H1 (cell line): ENCODE measurements around the gene ERP44. TPM values are rescaled to one million over a fixed set of nuclear protein-coding genes. Genes with fewer than 3 reads are reported as not detected.

Source experiments
- CTCF ChIA-PET: fragments of 300-600 bp; sonication (Branson Sonifier 250); formaldehyde crosslinking; loops from one replicate; lab custom pipeline; 2021; ENCODE audit not compliant: partially characterized antibody; lab: Charles Lee
- POLR2A ChIA-PET: fragments of 300-600 bp; sonication (Branson Sonifier 250); formaldehyde crosslinking; loops from one replicate; lab custom pipeline; 2021; ENCODE audit warnings: inconsistent platforms; ENCODE audit not compliant: partially characterized antibody; lab: Charles Lee
- DNase-seq, 2 experiments: peaks; one replicate each; pipeline versions ENCODE4 v3.0.0 to v3.0.0-alpha.2; 2010 to 2022; ENCODE audit warnings: low spot score in 2 of 2, low read depth in 1 of 2, mixed read lengths in 1 of 2
- FAIRE-seq: peaks from 2 replicates; lab custom pipeline; 2011; peaks lifted over from hg19 to GRCh38; lab: Jason Lieb, UNC
- H2AFZ ChIP-seq: 2 replicates; pipeline ENCODE4 v1.8.1; 2012; ENCODE audit warnings: low read length, inconsistent platforms
- H2AK5ac ChIP-seq: 2 replicates; pipeline ENCODE4 v1.6.1; 2013; ENCODE audit warnings: low read depth, low read length
- H2BK120ac ChIP-seq: replicated peaks from 2 replicates; pipeline ENCODE3; 2013; ENCODE audit warnings: low read depth, low read length, inconsistent platforms
- H2BK12ac ChIP-seq: 2 replicates; pipeline ENCODE4 v1.6.1; 2013; ENCODE audit warnings: low read depth, low read length
- H2BK15ac ChIP-seq: 2 replicates; pipeline ENCODE4 v1.6.1; 2013; ENCODE audit warnings: low read length
- H2BK20ac ChIP-seq: 2 replicates; pipeline ENCODE4 v1.6.1; 2013; ENCODE audit warnings: low read length
- H2BK5ac ChIP-seq: 2 replicates; pipeline ENCODE4 v1.6.1; 2013; ENCODE audit warnings: low read depth, low read length
- H3K14ac ChIP-seq: 2 replicates; pipeline ENCODE4 v1.6.1; 2013; ENCODE audit warnings: inconsistent platforms; ENCODE audit not compliant: insufficient read length
- H3K18ac ChIP-seq: 2 replicates; pipeline ENCODE4 v1.6.1; 2013; ENCODE audit warnings: low read length; ENCODE audit errors: extremely low read depth
- H3K23ac ChIP-seq: 2 replicates; pipeline ENCODE4 v1.6.1; 2013; ENCODE audit warnings: inconsistent platforms; ENCODE audit not compliant: insufficient read length
- H3K23me2 ChIP-seq: 2 replicates; pipeline ENCODE4 v1.6.1; 2013; ENCODE audit warnings: low read depth, low read length
- H3K27ac ChIP-seq: 2 replicates; pipeline ENCODE4 v1.6.1; 2011; ENCODE audit warnings: low read depth, low read length, inconsistent platforms
- H3K27me3 ChIP-seq, 4 experiments: replicated peaks in 1 of 4; 1 replicate in 1 of 4; 2 replicates in 3 of 4; pipeline versions ENCODE4 v1.6.1 to v1.8.1; 2011 to 2013; ENCODE audit warnings: low read length in 3 of 4, mild to moderate bottlenecking in 3 of 4, inconsistent platforms in 2 of 4, mixed read lengths in 2 of 4, moderate library complexity in 1 of 4; ENCODE audit not compliant: control insufficient read depth in 3 of 4, insufficient read depth in 3 of 4; ENCODE audit errors: extremely low read depth in 1 of 4
- H3K36me3 ChIP-seq, 4 experiments: 2 replicates each; pipeline versions ENCODE4 v1.6.1 to v1.8.1; 2011 to 2013; ENCODE audit warnings: mild to moderate bottlenecking in 4 of 4, low read length in 3 of 4, moderate library complexity in 2 of 4, control low read depth in 1 of 4, inconsistent platforms in 1 of 4; ENCODE audit not compliant: insufficient read depth in 4 of 4, control insufficient read depth in 2 of 4
- H3K4ac ChIP-seq: replicated peaks from 2 replicates; pipeline ENCODE3; 2013; ENCODE audit warnings: low read length, low read depth, mixed read lengths, inconsistent platforms; ENCODE audit not compliant: insufficient read length
- H3K4me1 ChIP-seq, 4 experiments: replicated peaks in 1 of 4; 1 replicate in 1 of 4; 2 replicates in 3 of 4; pipeline versions ENCODE4 v1.6.1 to v1.8.1; 2011 to 2013; ENCODE audit warnings: low read length in 3 of 4, inconsistent platforms in 2 of 4, mixed read lengths in 1 of 4; ENCODE audit not compliant: insufficient read depth in 4 of 4, control insufficient read depth in 3 of 4
- H3K4me2 ChIP-seq, 2 experiments: 2 replicates each; pipeline versions ENCODE4 v1.6.1 to v1.8.1; 2011 to 2013; ENCODE audit warnings: low read depth in 2 of 2, low read length in 2 of 2, control low read depth in 1 of 2, inconsistent platforms in 1 of 2, mild to moderate bottlenecking in 1 of 2; ENCODE audit not compliant: insufficient read depth in 1 of 2
- H3K4me3 ChIP-seq, 4 experiments: fragments of 200-600, 300-600 bp in 1 of 4; sonication (generic), shearing (Covaris generic), sonication (Bioruptor Twin) in 1 of 4; 2 replicates each; pipeline versions ENCODE4 v1.5.1 to v1.8.1; 2011 to 2016; ENCODE audit warnings: low read length in 4 of 4, low read depth in 3 of 4, control low read depth in 2 of 4, inconsistent platforms in 2 of 4, mild to moderate bottlenecking in 2 of 4, mixed read lengths in 1 of 4, moderate library complexity in 1 of 4; ENCODE audit not compliant: insufficient read depth in 2 of 4; ENCODE audit errors: extremely low read depth in 1 of 4
- H3K56ac ChIP-seq: replicated peaks from 2 replicates; pipeline ENCODE3; 2013; ENCODE audit warnings: low read depth, mild to moderate bottlenecking, mixed read lengths, low read length, inconsistent platforms; ENCODE audit not compliant: insufficient read length
- H3K79me1 ChIP-seq: 2 replicates; pipeline ENCODE4 v1.6.1; 2013; ENCODE audit warnings: low read depth, low read length, control low read depth
- H3K79me2 ChIP-seq, 2 experiments: 2 replicates each; pipeline versions ENCODE4 v1.6.1 to v1.8.1; 2012 to 2013; ENCODE audit warnings: low read length in 2 of 2, mild to moderate bottlenecking in 2 of 2, inconsistent platforms in 1 of 2; ENCODE audit not compliant: insufficient read depth in 2 of 2, control insufficient read depth in 1 of 2
- H3K9ac ChIP-seq, 4 experiments: replicated peaks in 1 of 4; 1 replicate in 1 of 4; 2 replicates in 3 of 4; pipeline versions ENCODE4 v1.6.1 to v1.8.1; 2011 to 2013; ENCODE audit warnings: low read depth in 3 of 4, low read length in 3 of 4, control low read depth in 2 of 4, mild to moderate bottlenecking in 2 of 4, moderate library complexity in 2 of 4, inconsistent platforms in 1 of 4; ENCODE audit errors: extremely low read depth in 1 of 4
- H3K9me3 ChIP-seq, 2 experiments: 2 replicates each; pipeline versions ENCODE4 v1.6.1 to v1.8.1; 2012 to 2013; ENCODE audit warnings: mild to moderate bottlenecking in 2 of 2, moderate library complexity in 2 of 2, control low read depth in 1 of 2, inconsistent platforms in 1 of 2, low read depth in 1 of 2, low read length in 1 of 2, mixed read lengths in 1 of 2; ENCODE audit not compliant: insufficient read depth in 2 of 2
- H4K20me1 ChIP-seq, 2 experiments: replicated peaks in 1 of 2; 2 replicates each; pipeline versions ENCODE3 to v1.8.1; 2011 to 2013; ENCODE audit warnings: inconsistent platforms in 2 of 2, low read length in 2 of 2, mild to moderate bottlenecking in 1 of 2; ENCODE audit not compliant: insufficient read depth in 2 of 2, control insufficient read depth in 1 of 2
- H4K5ac ChIP-seq: 2 replicates; pipeline ENCODE4 v1.6.1; 2013; ENCODE audit warnings: low read length, low read depth, mixed read lengths, inconsistent platforms; ENCODE audit not compliant: insufficient read length
- H4K8ac ChIP-seq: 2 replicates; pipeline ENCODE4 v1.8.0; 2013; ENCODE audit warnings: mild to moderate bottlenecking, moderate library complexity, low read length, inconsistent platforms; ENCODE audit not compliant: insufficient read depth; ENCODE audit errors: extremely low read depth
- H4K91ac ChIP-seq: replicated peaks from 2 replicates; pipeline ENCODE3; 2013; ENCODE audit warnings: low read length, mixed read lengths, inconsistent platforms; ENCODE audit not compliant: insufficient read length
- CTBP2 ChIP-seq: IDR thresholded peaks from 2 replicates; pipeline ENCODE4 v1.7.0; 2011; ENCODE audit warnings: borderline replicate concordance, mild to moderate bottlenecking, moderate library complexity, mixed read lengths, low read length; ENCODE audit not compliant: insufficient read depth, insufficient read length
- EGR1 ChIP-seq: IDR thresholded peaks from 2 replicates; pipeline ENCODE4 v1.6.1; 2011; ENCODE audit warnings: low read depth, low read length, borderline replicate concordance
- HDAC6 ChIP-seq: IDR thresholded peaks from one replicate; pipeline ENCODE4 v1.7.1; 2012; ENCODE audit warnings: low read depth, mild to moderate bottlenecking, inconsistent platforms, low read length, moderate library complexity
- MAFK ChIP-seq: IDR thresholded peaks from 2 replicates; pipeline ENCODE4 v1.6.1; 2012; ENCODE audit warnings: low read depth, mild to moderate bottlenecking, improper control_type of control experiment, low read length
- PHF8 ChIP-seq: fragments of 200-600 bp; sonication (generic); conservative IDR thresholded peaks from 2 replicates; pipeline ENCODE4 v1.7.1; 2012; ENCODE audit warnings: low read depth, mild to moderate bottlenecking, inconsistent platforms, low read length, moderate library complexity
- POLR2A ChIP-seq, 2 experiments: IDR thresholded peaks; 1 replicate in 1 of 2; 2 replicates in 1 of 2; pipeline ENCODE4 v1.6.1; 2011; ENCODE audit warnings: low read depth in 2 of 2, low read length in 2 of 2, mild to moderate bottlenecking in 2 of 2; ENCODE audit errors: control extremely low read depth in 1 of 2
- RFX5 ChIP-seq: IDR thresholded peaks from 2 replicates; pipeline ENCODE4 v1.6.1; 2011; ENCODE audit warnings: low read depth, low read length, improper control_type of control experiment, borderline replicate concordance
- SIX5 ChIP-seq: IDR thresholded peaks from 2 replicates; pipeline ENCODE4 v1.6.1; 2011; ENCODE audit warnings: mild to moderate bottlenecking, low read depth, low read length
- SP1 ChIP-seq: IDR thresholded peaks from 2 replicates; pipeline ENCODE4 v1.6.1; 2011; ENCODE audit warnings: low read depth, low read length
- WGBS, 2 experiments: shearing (Covaris generic) in 1 of 2; methylation state at CpG; one replicate each; pipeline versions ENCODE4 v1.1.6 to v1.1.7; 2013 to 2015; ENCODE audit warnings: low lambda C conversion rate in 2 of 2, mixed read lengths in 2 of 2, inconsistent platforms in 1 of 2, low coverage in 1 of 2, missing lambda C conversion rate in 1 of 2; ENCODE audit not compliant: insufficient replicate concordance in 2 of 2, insufficient coverage in 1 of 2, insufficient read length in 1 of 2; ENCODE audit errors: extremely low coverage in 1 of 2, missing lambda C conversion rate in 1 of 2; 5-methylcytosine and 5-hydroxymethylcytosine counted together
- polyA plus RNA-seq, 7 experiments: library from polyadenylated mRNA; depleted of rRNA in 3 of 7; stranded (reverse) in 5 of 7; unstranded in 2 of 7; fragments of >200 nt in 5 of 7; fragments of 200-250 nt in 2 of 7; gene quantifications; 1 replicate in 5 of 7; 2 replicates in 1 of 7; 4 replicates in 1 of 7; pipeline versions ENCODE4 v1.2.1 to v1.2.3, GENCODE V29; 2011 to 2013; ENCODE audit warnings: missing spikeins in 2 of 7, mixed read lengths in 2 of 7
- total RNA-seq: library from RNA; stranded (reverse); fragmentation: NEBNext Ultra II Directional; extraction: Animal tissue kit (Norgen Biotek cat#: 25700); gene quantifications from 2 replicates; pipeline ENCODE4 v1.2.1, GENCODE V29; 2021
- TF ChIP-seq, protein P1 (sequence below): IDR thresholded peaks from 2 replicates; pipeline ENCODE4 v1.6.1; 2012; ENCODE audit warnings: inconsistent platforms
- TF ChIP-seq, protein P2 (sequence below), 3 experiments: IDR thresholded peaks; 1 replicate in 2 of 3; 2 replicates in 1 of 3; pipeline versions ENCODE4 v1.5.1 to v1.6.1; 2011; ENCODE audit warnings: low read length in 3 of 3, mild to moderate bottlenecking in 3 of 3, inconsistent platforms in 2 of 3, low read depth in 1 of 3, moderate library complexity in 1 of 3; ENCODE audit not compliant: insufficient read depth in 1 of 3; ENCODE audit errors: control extremely low read depth in 1 of 3

Gene ERP44
- total and polyA plus RNA-seq, 2 of the 8 experiments (the other 6 are each of a cell fraction or from before 2014, with no cell fraction given) = 5.7 to 15.6 TPM

GRCh38 chr9:100071271-100071670 is 27.5 kb downstream of the ERP44 start:
- H3K23ac ChIP-seq = no peak overlapping the region
- H2BK15ac ChIP-seq = no peak overlapping the region
- no peaks in the 10 kb centered on the region for H3K4me1 ChIP-seq
- H3K9ac ChIP-seq = no peak overlapping the region
- no peak overlapping the region for H3K4me2 ChIP-seq
- H3K79me2 ChIP-seq = no peaks in the 10 kb centered on the region; a peak in 1 of 4 replicates
- no peaks in the 10 kb centered on the region for H3K23me2 ChIP-seq
- CTCF ChIA-PET = interaction anchor here (0.7 to 1.4 kb wide), 3 partner anchors 28 to 1854 kb away, joined by 3 read pairs; no protein-coding TSS in a partner anchor
- no peak overlapping the region for H2AK5ac ChIP-seq
- no peak overlapping the region for H4K91ac ChIP-seq
- H2BK5ac ChIP-seq = no peak overlapping the region
- POLR2A ChIA-PET = no interaction called here
- H3K56ac ChIP-seq = no peak overlapping the region
- no peak overlapping the region for H4K5ac ChIP-seq
- H3K27ac ChIP-seq = no peak overlapping the region
- H3K9me3 ChIP-seq = peaks cover 2 to 12% of the 10 kb centered on the region in 2 experiments; a peak in 2 of 4 replicates
- no peaks in the 10 kb centered on the region for H3K79me1 ChIP-seq
- H4K20me1 ChIP-seq = no peaks in the 10 kb centered on the region
- no peak overlapping the region for H4K8ac ChIP-seq
- DNase-seq (no peak), FAIRE-seq (no peak)
- no peaks in the 10 kb centered on the region for H3K27me3 ChIP-seq
- H2BK12ac ChIP-seq = no peak overlapping the region
- H3K18ac ChIP-seq = no peak overlapping the region
- no peak overlapping the region for H2BK120ac ChIP-seq
- peaks cover 0 to 3% (median 0%) of the 10 kb centered on the region in 4 experiments; a peak in 2 of 8 replicates for H3K36me3 ChIP-seq
- H3K14ac ChIP-seq = no peak overlapping the region
- H2BK20ac ChIP-seq = no peak overlapping the region
- no peak overlapping the region for H3K4me3 ChIP-seq
- H2AFZ ChIP-seq = no peak overlapping the region
- H3K4ac ChIP-seq = no peak overlapping the region
- 85% methylated on average over 2 of the region's 2 CpGs; no CpG with 5 or more reads in 1 of the 2 experiments for WGBS, 2 experiments
- no peak for TF ChIP-seq RFX5
- TF ChIP-seq SIX5 = no peak
- TF ChIP-seq PHF8 = no peak
- no peak for TF ChIP-seq SP1
- no peak for TF ChIP-seq POLR2A (IDR thresholded peaks at IDR 0.05; ENCODE audit: control extremely low read depth in 1 of 2, low read depth in 2 of 2, low read length in 2 of 2)
- TF ChIP-seq, protein P1, sequence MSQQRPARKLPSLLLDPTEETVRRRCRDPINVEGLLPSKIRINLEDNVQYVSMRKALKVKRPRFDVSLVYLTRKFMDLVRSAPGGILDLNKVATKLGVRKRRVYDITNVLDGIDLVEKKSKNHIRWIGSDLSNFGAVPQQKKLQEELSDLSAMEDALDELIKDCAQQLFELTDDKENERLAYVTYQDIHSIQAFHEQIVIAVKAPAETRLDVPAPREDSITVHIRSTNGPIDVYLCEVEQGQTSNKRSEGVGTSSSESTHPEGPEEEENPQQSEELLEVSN = no peak
- no peak for TF ChIP-seq EGR1
- no peak for TF ChIP-seq MAFK
- no peak for TF ChIP-seq CTBP2
- TF ChIP-seq, protein P2, sequence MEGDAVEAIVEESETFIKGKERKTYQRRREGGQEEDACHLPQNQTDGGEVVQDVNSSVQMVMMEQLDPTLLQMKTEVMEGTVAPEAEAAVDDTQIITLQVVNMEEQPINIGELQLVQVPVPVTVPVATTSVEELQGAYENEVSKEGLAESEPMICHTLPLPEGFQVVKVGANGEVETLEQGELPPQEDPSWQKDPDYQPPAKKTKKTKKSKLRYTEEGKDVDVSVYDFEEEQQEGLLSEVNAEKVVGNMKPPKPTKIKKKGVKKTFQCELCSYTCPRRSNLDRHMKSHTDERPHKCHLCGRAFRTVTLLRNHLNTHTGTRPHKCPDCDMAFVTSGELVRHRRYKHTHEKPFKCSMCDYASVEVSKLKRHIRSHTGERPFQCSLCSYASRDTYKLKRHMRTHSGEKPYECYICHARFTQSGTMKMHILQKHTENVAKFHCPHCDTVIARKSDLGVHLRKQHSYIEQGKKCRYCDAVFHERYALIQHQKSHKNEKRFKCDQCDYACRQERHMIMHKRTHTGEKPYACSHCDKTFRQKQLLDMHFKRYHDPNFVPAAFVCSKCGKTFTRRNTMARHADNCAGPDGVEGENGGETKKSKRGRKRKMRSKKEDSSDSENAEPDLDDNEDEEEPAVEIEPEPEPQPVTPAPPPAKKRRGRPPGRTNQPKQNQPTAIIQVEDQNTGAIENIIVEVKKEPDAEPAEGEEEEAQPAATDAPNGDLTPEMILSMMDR (IDR thresholded peaks at IDR 0.05; ENCODE audit: control extremely low read depth in 1 of 3, insufficient read depth in 1 of 3, low read depth in 1 of 3, low read length in 3 of 3) = no peak
- TF ChIP-seq HDAC6 = no peak
